ENCODE data around the gene WASF2.

- no peak for TF ChIP-seq CTCF (IDR thresholded peaks at IDR 0.05)
- no peak for TF ChIP-seq POLR2A (IDR thresholded peaks at IDR 0.05)
These were observed 83.6 kb downstream of the WASF2 start for GRCh38 chr1:27406362-27406680.
